ENCODE results near the gene C1D. TPM values are rescaled to one million over a fixed set of nuclear protein-coding genes. Genes with fewer than 3 reads are reported as not detected.

The C1D gene
- total RNA-seq, 1 donor from 2014 or later: 66.6 TPM

GRCh38 chr2:67993329-67993728 lies 69.5 kb downstream of the C1D start:
- no peak for TF ChIP-seq EZH2 (IDR thresholded peaks at IDR 0.05)
- TF ChIP-seq CTCF (IDR thresholded peaks at IDR 0.05): no peak
- no peak for TF ChIP-seq EZH2phosphoT487 (IDR thresholded peaks at IDR 0.05)
- no peaks in the 10 kb centered on the region for H3F3A ChIP-seq (ENCODE audit: low read depth)
- no peaks in the 10 kb centered on the region for H4K20me1 ChIP-seq (ENCODE audit: low read depth)
- Mint-ChIP-seq H3K4me3 (no peak overlapping the region), H3K27me3 (ENCODE audit: insufficient read depth, low read depth) (no peaks in the 10 kb centered on the region), H3K36me3 (peaks cover 1% of the 10 kb centered on the region), H3K9me3 (peaks cover 12% of the 10 kb centered on the region), H3K27ac (no peak overlapping the region), H3K4me1 (peaks cover 2% of the 10 kb centered on the region)
- H3K9me3 ChIP-seq (ENCODE audit: low read depth): no peaks in the 10 kb centered on the region
- no peak overlapping the region for H3K27ac ChIP-seq
- no peak overlapping the region for H3K4me3 ChIP-seq
- H3K27me3 ChIP-seq: no peaks in the 10 kb centered on the region
- H3K79me2 ChIP-seq (ENCODE audit: low read depth): no peaks in the 10 kb centered on the region
- no peak overlapping the region for H3K4me2 ChIP-seq
- no peak overlapping the region for H2AFZ ChIP-seq (replicated peaks)
- no peak overlapping the region for H3K9ac ChIP-seq
- no peak for DNase-seq (ENCODE audit: low spot score)
- H3K4me1 ChIP-seq: no peaks in the 10 kb centered on the region
- no peaks in the 10 kb centered on the region for H3K36me3 ChIP-seq

- Histone ChIP-seq H3K27me3 (no peaks in the 10 kb centered on the region), H3K4me3 (no peak overlapping the region), H3K27ac (no peak overlapping the region), H3K4me1 (no peaks in the 10 kb centered on the region), H3K9ac (no peak overlapping the region), H3K36me3 (no peaks in the 10 kb centered on the region), H3K9me3 (ENCODE audit: low read depth) (no peaks in the 10 kb centered on the region), H4K20me1 (ENCODE audit: low read depth) (no peaks in the 10 kb centered on the region), H2AFZ (replicated peaks) (no peak overlapping the region), H3K79me2 (ENCODE audit: low read depth) (no peaks in the 10 kb centered on the region), H3K4me2 (no peak overlapping the region), H3F3A (ENCODE audit: low read depth) (no peaks in the 10 kb centered on the region)
- Mint-ChIP-seq H3K9me3 (peaks cover 12% of the 10 kb centered on the region), H3K36me3 (peaks cover 1% of the 10 kb centered on the region), H3K4me3 (no peak overlapping the region), H3K27ac (no peak overlapping the region), H3K27me3 (ENCODE audit: insufficient read depth, low read depth) (no peaks in the 10 kb centered on the region), H3K4me1 (peaks cover 2% of the 10 kb centered on the region)
- no peak for DNase-seq (ENCODE audit: low spot score)
- TF ChIP-seq EZH2 (IDR thresholded peaks at IDR 0.05): no peak
- no peak for TF ChIP-seq EZH2phosphoT487 (IDR thresholded peaks at IDR 0.05)
- no peak for TF ChIP-seq CTCF (IDR thresholded peaks at IDR 0.05)
Measured at GRCh38 chr2:67991456-67991855, 71.3 kb downstream of the C1D start.

Other genes with a start within 250 kb of the C1D start
- gene PNO1, start 94.9 kb upstream of the C1D start, total RNA-seq (ENCODE audit: low replicate concordance): 14.6 and 20.6 TPM in 2 replicates
- 29.1 and 41.4 TPM in 2 replicates for gene PPP3R1, start 189.5 kb upstream of the C1D start, total RNA-seq (ENCODE audit: low replicate concordance)

Data from neural progenitor cell (in vitro differentiated cells).